ENCODE measurements around the gene IRF9. TPM values are rescaled to one million over a fixed set of nuclear protein-coding genes. Genes with fewer than 3 reads are reported as not detected.

Gene IRF9
- total RNA-seq, 1 donor = 63.1 TPM

DNA sequence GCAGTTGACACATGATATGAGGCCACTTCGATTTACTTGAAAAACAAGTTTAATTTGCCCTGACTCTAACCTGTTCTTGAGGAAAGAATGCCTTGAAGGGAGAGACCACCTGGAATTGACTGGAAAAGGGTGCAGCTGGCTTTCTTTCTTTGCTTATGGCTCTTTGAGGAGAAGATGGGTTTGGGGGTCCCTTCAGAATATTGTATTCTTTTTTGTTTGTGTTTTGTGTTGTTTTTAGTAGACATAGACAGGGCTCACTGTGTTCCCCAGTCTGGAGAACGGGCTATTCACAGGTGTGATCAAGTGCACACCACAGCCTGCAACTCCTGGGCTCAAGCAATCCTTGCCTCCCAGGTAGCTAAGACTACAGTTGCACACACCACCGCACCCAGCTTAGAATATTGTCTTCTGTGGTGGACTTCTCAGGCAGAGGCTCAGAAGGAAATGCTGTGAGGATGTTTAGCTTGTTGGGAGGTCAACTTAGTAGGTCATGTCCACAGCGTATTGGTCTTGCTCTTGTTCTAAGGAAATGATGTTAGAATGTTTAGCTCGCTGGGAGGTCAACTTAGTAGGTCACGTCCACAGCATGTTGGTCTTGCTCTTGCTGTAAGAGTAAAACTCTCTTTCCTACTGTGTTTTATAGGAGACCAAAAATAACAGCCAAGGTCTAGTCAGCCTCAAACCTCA, 44.8 kb upstream of the IRF9 start:
- H3K4me3 ChIP-seq (ENCODE audit: low read depth, low read length) = peak overlapping the region; percentile 15
- DNase-seq (ENCODE audit: low read depth) = no peak
- TF ChIP-seq, protein P1, sequence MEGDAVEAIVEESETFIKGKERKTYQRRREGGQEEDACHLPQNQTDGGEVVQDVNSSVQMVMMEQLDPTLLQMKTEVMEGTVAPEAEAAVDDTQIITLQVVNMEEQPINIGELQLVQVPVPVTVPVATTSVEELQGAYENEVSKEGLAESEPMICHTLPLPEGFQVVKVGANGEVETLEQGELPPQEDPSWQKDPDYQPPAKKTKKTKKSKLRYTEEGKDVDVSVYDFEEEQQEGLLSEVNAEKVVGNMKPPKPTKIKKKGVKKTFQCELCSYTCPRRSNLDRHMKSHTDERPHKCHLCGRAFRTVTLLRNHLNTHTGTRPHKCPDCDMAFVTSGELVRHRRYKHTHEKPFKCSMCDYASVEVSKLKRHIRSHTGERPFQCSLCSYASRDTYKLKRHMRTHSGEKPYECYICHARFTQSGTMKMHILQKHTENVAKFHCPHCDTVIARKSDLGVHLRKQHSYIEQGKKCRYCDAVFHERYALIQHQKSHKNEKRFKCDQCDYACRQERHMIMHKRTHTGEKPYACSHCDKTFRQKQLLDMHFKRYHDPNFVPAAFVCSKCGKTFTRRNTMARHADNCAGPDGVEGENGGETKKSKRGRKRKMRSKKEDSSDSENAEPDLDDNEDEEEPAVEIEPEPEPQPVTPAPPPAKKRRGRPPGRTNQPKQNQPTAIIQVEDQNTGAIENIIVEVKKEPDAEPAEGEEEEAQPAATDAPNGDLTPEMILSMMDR (IDR thresholded peaks at IDR 0.05; ENCODE audit: insufficient read depth, low read length) = no peak

DNA sequence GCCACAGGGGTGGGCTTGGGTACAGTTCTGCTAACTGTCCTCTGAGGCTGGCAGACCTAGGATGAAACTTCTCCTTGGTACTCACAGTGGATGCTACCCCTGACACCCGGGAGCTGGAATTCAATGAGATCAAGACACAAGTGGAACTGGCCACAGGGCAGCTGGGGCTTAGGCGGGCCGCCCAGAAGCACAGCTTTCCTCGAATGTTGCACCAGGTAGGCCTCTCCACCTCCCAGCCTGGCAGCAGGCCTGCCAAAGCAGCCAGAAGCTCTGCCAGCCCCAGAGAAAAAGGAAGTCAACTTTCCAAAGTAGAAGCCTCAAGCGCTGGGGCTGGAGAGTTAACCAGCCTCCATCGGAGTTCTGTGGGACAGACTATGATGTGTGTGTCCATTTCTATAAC, 43.9 kb upstream of the IRF9 start:
- TF ChIP-seq, protein P1 (IDR thresholded peaks at IDR 0.05; ENCODE audit: insufficient read depth, low read length) = no peak
- no peak for DNase-seq (ENCODE audit: low read depth)

DNA sequence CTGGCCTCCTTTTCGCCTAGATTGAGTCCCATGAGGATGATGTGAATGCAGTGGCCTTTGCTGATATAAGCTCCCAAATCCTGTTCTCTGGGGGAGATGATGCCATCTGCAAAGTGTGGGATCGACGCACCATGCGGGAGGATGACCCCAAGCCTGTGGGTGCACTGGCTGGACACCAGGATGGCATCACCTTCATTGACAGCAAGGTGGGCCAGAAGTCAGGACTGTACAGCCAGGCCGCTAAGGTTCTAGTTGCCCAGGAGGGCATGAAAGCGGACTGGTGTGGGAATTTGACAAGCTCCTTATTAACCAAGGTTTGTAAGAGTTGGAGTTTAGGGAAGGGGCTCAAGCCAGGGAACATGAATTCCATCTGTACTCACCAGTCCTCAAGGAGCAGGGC, 41.4 kb upstream of the IRF9 start:
- no peak overlapping the region for H3K4me3 ChIP-seq (ENCODE audit: low read depth, low read length)
- DNase-seq (ENCODE audit: low read depth) = no peak
- TF ChIP-seq, protein P1 (IDR thresholded peaks at IDR 0.05; ENCODE audit: insufficient read depth, low read length) = no peak

More for the DNA sequence above, 43.9 kb upstream of the IRF9 start:
- no peak overlapping the region for H3K4me3 ChIP-seq (ENCODE audit: low read depth, low read length)

DNA sequence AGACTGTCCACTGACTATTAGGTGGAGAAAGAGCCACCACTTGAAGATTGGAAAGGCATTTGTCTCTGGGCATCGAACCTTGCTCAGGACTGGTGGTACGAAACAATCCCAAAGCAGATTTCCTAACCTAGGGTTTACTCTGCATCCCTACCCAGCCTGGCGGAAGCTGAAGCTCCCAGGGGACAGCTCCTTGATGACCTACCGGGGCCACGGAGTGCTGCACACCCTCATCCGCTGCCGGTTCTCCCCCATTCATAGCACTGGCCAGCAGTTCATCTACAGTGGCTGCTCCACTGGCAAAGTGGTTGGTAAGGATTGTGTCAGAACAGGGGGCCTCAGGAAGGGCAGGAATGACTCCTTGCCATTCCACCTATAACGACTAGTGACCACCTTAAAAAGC, 39.9 kb upstream of the IRF9 start:
- TF ChIP-seq, protein P1 (IDR thresholded peaks at IDR 0.05; ENCODE audit: insufficient read depth, low read length) = no peak
- no peak for DNase-seq (ENCODE audit: low read depth)
- no peak overlapping the region for H3K4me3 ChIP-seq (ENCODE audit: low read depth, low read length)

DNA sequence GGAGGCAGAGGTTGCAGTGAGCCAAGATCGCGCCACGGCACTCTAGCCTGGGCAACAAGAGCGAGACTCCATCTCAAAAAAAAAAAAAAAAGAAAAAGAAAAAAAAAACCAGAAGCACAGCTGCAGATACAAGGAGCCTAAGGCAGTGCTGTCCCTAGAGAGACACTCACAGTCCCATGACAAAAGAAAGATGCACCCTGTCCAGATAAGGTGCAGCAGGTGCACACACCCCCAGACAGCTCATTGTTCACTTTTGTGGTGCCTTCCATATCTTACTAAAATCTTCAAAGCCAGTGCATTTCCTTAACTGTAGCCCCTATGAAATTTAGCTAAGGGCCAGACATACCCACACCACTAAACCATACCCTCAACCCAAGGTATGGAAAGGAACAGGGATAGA, 38.6 kb upstream of the IRF9 start:
- DNase-seq (ENCODE audit: low read depth) = no peak
- TF ChIP-seq, protein P1 (IDR thresholded peaks at IDR 0.05; ENCODE audit: insufficient read depth, low read length) = no peak
- no peak overlapping the region for H3K4me3 ChIP-seq (ENCODE audit: low read depth, low read length)

DNA sequence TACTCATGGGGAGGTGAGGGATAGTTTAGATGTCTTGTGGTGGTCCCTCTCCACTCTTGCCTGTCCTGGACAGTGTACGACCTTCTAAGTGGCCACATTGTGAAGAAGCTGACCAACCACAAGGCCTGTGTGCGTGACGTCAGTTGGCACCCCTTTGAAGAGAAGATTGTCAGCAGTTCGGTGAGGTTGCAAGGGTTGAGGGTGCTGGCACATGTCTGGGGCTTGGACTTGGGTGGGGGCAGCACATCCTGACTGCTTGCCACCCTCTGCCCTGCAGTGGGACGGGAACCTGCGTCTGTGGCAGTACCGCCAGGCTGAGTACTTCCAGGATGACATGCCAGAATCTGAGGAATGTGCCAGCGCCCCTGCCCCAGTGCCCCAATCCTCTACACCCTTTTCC, 38.2 kb upstream of the IRF9 start:
- TF ChIP-seq, protein P1 (IDR thresholded peaks at IDR 0.05; ENCODE audit: insufficient read depth, low read length) = no peak
- DNase-seq (ENCODE audit: low read depth) = no peak
- H3K4me3 ChIP-seq (ENCODE audit: low read depth, low read length) = no peak overlapping the region

Measured in fibroblast of the aortic adventitia (primary cell).